ENCODE measurements around the gene TULP4.
"Not testable (repeated sequence)": the region's sequence is repeated elsewhere in the genome, so short reads cannot be mapped to it uniquely, and the experiment has no call there.

TULP4 gene

GRCh38 chr6:158332237-158332636 lies 20.0 kb downstream of the TULP4 start:
- FAIRE-seq, result no peak

- no peak for FAIRE-seq
These were observed 20.8 kb downstream of the TULP4 start for GRCh38 chr6:158333094-158333493.

GRCh38 chr6:158334534-158334933 lies 22.3 kb downstream of the TULP4 start:
- FAIRE-seq, result no peak

GRCh38 chr6:158337332-158337731 lies 25.1 kb downstream of the TULP4 start:
- FAIRE-seq, result no peak

- no peak for FAIRE-seq
These were observed 26.2 kb downstream of the TULP4 start for GRCh38 chr6:158338311-158339112.

GRCh38 chr6:158339197-158339596 lies 26.9 kb downstream of the TULP4 start:
- FAIRE-seq, result not testable (repeated sequence)

- no peak for FAIRE-seq
These were observed 28.0 kb downstream of the TULP4 start for GRCh38 chr6:158340252-158340651.

- no peak for FAIRE-seq
These were observed 32.3 kb downstream of the TULP4 start for GRCh38 chr6:158344534-158344933.

- FAIRE-seq, result not testable (repeated sequence)
These were observed 33.2 kb downstream of the TULP4 start for GRCh38 chr6:158345444-158345843.

GRCh38 chr6:158347335-158347734 lies 35.1 kb downstream of the TULP4 start:
- FAIRE-seq, result no peak

GRCh38 chr6:158348737-158349504 lies 36.7 kb downstream of the TULP4 start:
- FAIRE-seq, result not testable (repeated sequence)

GRCh38 chr6:158349505-158350275 lies 37.4 kb downstream of the TULP4 start:
- FAIRE-seq, result not testable (repeated sequence)

GRCh38 chr6:158350731-158351130 lies 38.5 kb downstream of the TULP4 start:
- FAIRE-seq, result not testable (repeated sequence)

GRCh38 chr6:158353883-158354877 lies 41.9 kb downstream of the TULP4 start:
- FAIRE-seq, result no peak

GRCh38 chr6:158356586-158357546 lies 44.6 kb downstream of the TULP4 start:
- no peak for FAIRE-seq

- no peak for FAIRE-seq
These were observed 45.4 kb downstream of the TULP4 start for GRCh38 chr6:158357570-158358216.

GRCh38 chr6:158358450-158359077 lies 46.3 kb downstream of the TULP4 start:
- no peak for FAIRE-seq

- no peak for FAIRE-seq
These were observed 48.8 kb downstream of the TULP4 start for GRCh38 chr6:158361068-158361467.

- no peak for FAIRE-seq
These were observed 49.9 kb downstream of the TULP4 start for GRCh38 chr6:158361961-158362669.
